IMR-90 (cell line): ENCODE measurements around the gene ZNF878. TPM values are rescaled to one million over a fixed set of nuclear protein-coding genes. Genes with fewer than 3 reads are reported as not detected.
A peak's percentile ranks its signal among the peaks of the same experiment; 100 is the strongest.

Experiments
- ATAC-seq: fragments of 200-7000 bp; cut with Tn5 transposase; 2 replicates; pipeline ENCODE4 v1.9.1; 2020; ENCODE audit warnings: low read depth, mild to moderate bottlenecking, moderate library complexity
- BruUV-seq: library from RNA; stranded (reverse); fragments of 400-500 nt; replicated peaks from 2 replicates; lab custom pipeline; 2021; lab: Mats Ljungman, UMichigan
- CTCF ChIA-PET: fragments of 300-600 bp; formaldehyde crosslinking; extraction: SDS; loops from one replicate; lab custom pipeline; 2021; ENCODE audit warnings: antibody characterized with exemption; lab: Yijun Ruan, JAX
- POLR2A ChIA-PET: fragments of 300-600 bp; sonication (Branson Sonifier 250); formaldehyde crosslinking; loops from one replicate; lab custom pipeline; 2022; ENCODE audit warnings: antibody characterized with exemption; ENCODE audit not compliant: unreplicated experiment; lab: Charles Lee
- DNase-seq: peaks from one replicate; pipeline ENCODE4 v3.0.0; 2013
- H2AFZ ChIP-seq: replicated peaks from 2 replicates; pipeline ENCODE3; 2013; ENCODE audit warnings: low read length, mild to moderate bottlenecking; ENCODE audit not compliant: poor library complexity
- H2AK5ac ChIP-seq: 2 replicates; pipeline ENCODE4 v1.6.1; 2013; ENCODE audit warnings: low read depth, low read length, inconsistent platforms
- H2AK9ac ChIP-seq: replicated peaks from 2 replicates; pipeline ENCODE3; 2013; ENCODE audit warnings: mild to moderate bottlenecking, low read depth, low read length, moderate library complexity; ENCODE audit not compliant: poor library complexity
- H2BK120ac ChIP-seq: 2 replicates; pipeline ENCODE4 v1.6.1; 2013; ENCODE audit warnings: low read depth, low read length, inconsistent platforms
- H2BK15ac ChIP-seq: 3 replicates; pipeline ENCODE4 v1.6.1; 2013; ENCODE audit warnings: low read depth, low read length, inconsistent platforms
- H2BK20ac ChIP-seq: 2 replicates; pipeline ENCODE4 v1.6.1; 2013; ENCODE audit warnings: low read depth, mild to moderate bottlenecking, inconsistent platforms, low read length, moderate library complexity
- H2BK5ac ChIP-seq: 2 replicates; pipeline ENCODE4 v1.6.1; 2013; ENCODE audit warnings: mild to moderate bottlenecking, low read depth, low read length, inconsistent platforms; ENCODE audit not compliant: poor library complexity, severe bottlenecking
- H3K14ac ChIP-seq: replicated peaks from 2 replicates; pipeline ENCODE4 v1.6.1; 2013; ENCODE audit warnings: low read depth, low read length, inconsistent platforms
- H3K18ac ChIP-seq: 2 replicates; pipeline ENCODE4 v1.6.1; 2013; ENCODE audit warnings: low read depth, low read length, control low read depth
- H3K23ac ChIP-seq: 2 replicates; pipeline ENCODE4 v1.6.1; 2013; ENCODE audit warnings: low read depth, low read length, inconsistent platforms
- H3K27ac ChIP-seq: 2 replicates; pipeline ENCODE4 v1.5.1; 2013; ENCODE audit warnings: mild to moderate bottlenecking, control low read depth, low read length; ENCODE audit not compliant: insufficient read depth
- H3K27me3 ChIP-seq: 2 replicates; pipeline ENCODE4 v1.6.1; 2013; ENCODE audit warnings: low read length; ENCODE audit not compliant: control insufficient read depth, insufficient read depth
- H3K36me3 ChIP-seq: 2 replicates; pipeline ENCODE4 v1.6.1; 2013; ENCODE audit warnings: low read length, mixed read lengths; ENCODE audit not compliant: control insufficient read depth, insufficient read depth
- H3K4ac ChIP-seq: 2 replicates; pipeline ENCODE4 v1.6.1; 2013; ENCODE audit warnings: low read depth, low read length, inconsistent platforms
- H3K4me1 ChIP-seq: 2 replicates; pipeline ENCODE4 v1.6.1; 2013; ENCODE audit warnings: low read length, mixed read lengths; ENCODE audit not compliant: control insufficient read depth, insufficient read depth
- H3K4me2 ChIP-seq: 2 replicates; pipeline ENCODE4 v1.6.1; 2013; ENCODE audit warnings: low read depth, mild to moderate bottlenecking, control low read depth, low read length, moderate library complexity
- H3K4me3 ChIP-seq: 2 replicates; pipeline ENCODE4 v1.5.1; 2013; ENCODE audit warnings: low read depth, mild to moderate bottlenecking, control low read depth, low read length, moderate library complexity; ENCODE audit not compliant: insufficient read depth
- H3K56ac ChIP-seq: 2 replicates; pipeline ENCODE4 v1.6.1; 2013; ENCODE audit warnings: low read length, inconsistent platforms; ENCODE audit not compliant: insufficient read depth; ENCODE audit errors: extremely low read depth
- H3K79me1 ChIP-seq, 2 experiments: 2 replicates each; pipeline ENCODE4 v1.6.1; 2013; ENCODE audit warnings: low read length in 2 of 2, inconsistent platforms in 1 of 2, low read depth in 1 of 2
- H3K9ac ChIP-seq: 2 replicates; pipeline ENCODE4 v1.6.1; 2013; ENCODE audit warnings: low read depth, low read length, control low read depth
- H3K9me1 ChIP-seq: 2 replicates; pipeline ENCODE4 v1.6.1; 2013; ENCODE audit warnings: low read length, inconsistent platforms; ENCODE audit not compliant: insufficient read depth
- H3K9me3 ChIP-seq: 2 replicates; pipeline ENCODE4 v1.6.1; 2013; ENCODE audit warnings: low read length; ENCODE audit not compliant: control insufficient read depth, insufficient read depth
- H4K20me1 ChIP-seq: 2 replicates; pipeline ENCODE4 v1.6.1; 2013; ENCODE audit warnings: low read length, inconsistent platforms; ENCODE audit not compliant: insufficient read depth
- H4K5ac ChIP-seq: 2 replicates; pipeline ENCODE4 v1.6.1; 2013; ENCODE audit warnings: mild to moderate bottlenecking, low read depth, low read length, control low read depth
- H4K8ac ChIP-seq, 2 experiments: 2 replicates each; pipeline ENCODE4 v1.6.1; 2013; ENCODE audit warnings: low read depth in 2 of 2, low read length in 2 of 2, control low read depth in 1 of 2, inconsistent platforms in 1 of 2
- H4K91ac ChIP-seq: 2 replicates; pipeline ENCODE4 v1.6.1; 2013; ENCODE audit warnings: low read depth, low read length, inconsistent platforms; ENCODE audit not compliant: insufficient read depth
- CEBPB ChIP-seq: IDR thresholded peaks from 2 replicates; pipeline ENCODE4 v1.6.1; 2012; ENCODE audit warnings: low read depth, low read length, improper control_type of control experiment
- CHD1 ChIP-seq: IDR thresholded peaks from 2 replicates; pipeline ENCODE4 v1.6.1; 2012; ENCODE audit warnings: low read depth, low read length, improper control_type of control experiment
- ELK1 ChIP-seq: fragments of 150-350 bp; IDR thresholded peaks from 2 replicates; pipeline ENCODE4 v1.6.1; 2016; ENCODE audit warnings: low read depth, mild to moderate bottlenecking, low read length, moderate library complexity, borderline replicate concordance
- FOS ChIP-seq: fragments of 150-350 bp; IDR thresholded peaks from 2 replicates; pipeline ENCODE4 v1.6.1; 2016; ENCODE audit warnings: low read depth, low read length
- MXI1 ChIP-seq: IDR thresholded peaks from 2 replicates; pipeline ENCODE4 v1.6.1; 2012; ENCODE audit warnings: low read depth, mild to moderate bottlenecking, low read length, moderate library complexity, borderline replicate concordance
- NFE2L2 ChIP-seq: fragments of 150-350 bp; IDR thresholded peaks from 2 replicates; pipeline ENCODE4 v1.6.1; 2016; ENCODE audit warnings: low read depth, mild to moderate bottlenecking, low read length
- RAD21 ChIP-seq: IDR thresholded peaks from 2 replicates; pipeline ENCODE4 v1.6.1; 2012; ENCODE audit warnings: low read length, improper control_type of control experiment
- RCOR1 ChIP-seq: IDR thresholded peaks from 2 replicates; pipeline ENCODE4 v1.6.1; 2012; ENCODE audit warnings: mild to moderate bottlenecking, low read length, improper control_type of control experiment; ENCODE audit not compliant: insufficient replicate concordance
- RFX5 ChIP-seq: IDR thresholded peaks from 2 replicates; pipeline ENCODE4 v1.8.0; 2012; ENCODE audit warnings: low read depth, mild to moderate bottlenecking, low read length, moderate library complexity
- SMC3 ChIP-seq: fragments of 150-350 bp; IDR thresholded peaks from 2 replicates; pipeline ENCODE4 v1.6.1; 2016; ENCODE audit warnings: low read depth, mild to moderate bottlenecking, antibody characterized with exemption, low read length, moderate library complexity
- WGBS, 2 experiments: methylation state at CpG; one replicate each; pipeline versions ENCODE4 v1.1.5 to v1.1.7; 2013; ENCODE audit warnings: missing lambda C conversion rate in 2 of 2; ENCODE audit not compliant: insufficient read length in 1 of 2; ENCODE audit errors: extremely low coverage in 2 of 2; 5-methylcytosine and 5-hydroxymethylcytosine counted together
- dilution Hi-C: fragments of 300-500 bp; cut with HindIII; formaldehyde crosslinking; loops from one replicate; pipeline ENCODE4 v1.14.3; 2018; ENCODE audit warnings: low sequenced_read_pairs; ENCODE audit not compliant: unreplicated experiment
- in situ Hi-C: fragments of 300-500 bp; cut with MboI; formaldehyde crosslinking; loops from 3 replicates; pipeline ENCODE4 v1.14.3; 2019; ENCODE audit warnings: low sequenced_read_pairs, inconsistent platforms, mixed read lengths
- intact Hi-C: fragments of 100-400 bp; cut with micrococcal nuclease; formaldehyde crosslinking; loops from 2 replicates; pipeline ENCODE4 v1.10.0; 2022
- polyA plus RNA-seq, 3 experiments: library from polyadenylated mRNA; depleted of rRNA; stranded (reverse); fragments of >200 nt; gene quantifications; 2 replicates each; pipeline ENCODE4 v1.2.3, GENCODE V29; 2012; ENCODE audit warnings: low replicate concordance in 1 of 3
- total RNA-seq: library from RNA; depleted of rRNA; stranded (reverse); fragments of >200 nt; gene quantifications from 2 replicates; pipeline ENCODE4 v1.2.3, GENCODE V29; 2012
- TF ChIP-seq, protein P1 (sequence below): fragments of 150-350 bp; IDR thresholded peaks from 2 replicates; pipeline ENCODE4 v1.6.1; 2017; ENCODE audit warnings: mild to moderate bottlenecking, antibody characterized with exemption, low read length, low read depth
- TF ChIP-seq, protein P2 (sequence below): conservative IDR thresholded peaks from 2 replicates; pipeline ENCODE4 v1.5.1; 2012; ENCODE audit warnings: mild to moderate bottlenecking, low read depth, low read length, improper control_type of control experiment

Gene ZNF878
- total and polyA plus RNA-seq, 2 of the 4 experiments (the other 2 are of a cell fraction), result 0.05 to 0.36 TPM

DNA sequence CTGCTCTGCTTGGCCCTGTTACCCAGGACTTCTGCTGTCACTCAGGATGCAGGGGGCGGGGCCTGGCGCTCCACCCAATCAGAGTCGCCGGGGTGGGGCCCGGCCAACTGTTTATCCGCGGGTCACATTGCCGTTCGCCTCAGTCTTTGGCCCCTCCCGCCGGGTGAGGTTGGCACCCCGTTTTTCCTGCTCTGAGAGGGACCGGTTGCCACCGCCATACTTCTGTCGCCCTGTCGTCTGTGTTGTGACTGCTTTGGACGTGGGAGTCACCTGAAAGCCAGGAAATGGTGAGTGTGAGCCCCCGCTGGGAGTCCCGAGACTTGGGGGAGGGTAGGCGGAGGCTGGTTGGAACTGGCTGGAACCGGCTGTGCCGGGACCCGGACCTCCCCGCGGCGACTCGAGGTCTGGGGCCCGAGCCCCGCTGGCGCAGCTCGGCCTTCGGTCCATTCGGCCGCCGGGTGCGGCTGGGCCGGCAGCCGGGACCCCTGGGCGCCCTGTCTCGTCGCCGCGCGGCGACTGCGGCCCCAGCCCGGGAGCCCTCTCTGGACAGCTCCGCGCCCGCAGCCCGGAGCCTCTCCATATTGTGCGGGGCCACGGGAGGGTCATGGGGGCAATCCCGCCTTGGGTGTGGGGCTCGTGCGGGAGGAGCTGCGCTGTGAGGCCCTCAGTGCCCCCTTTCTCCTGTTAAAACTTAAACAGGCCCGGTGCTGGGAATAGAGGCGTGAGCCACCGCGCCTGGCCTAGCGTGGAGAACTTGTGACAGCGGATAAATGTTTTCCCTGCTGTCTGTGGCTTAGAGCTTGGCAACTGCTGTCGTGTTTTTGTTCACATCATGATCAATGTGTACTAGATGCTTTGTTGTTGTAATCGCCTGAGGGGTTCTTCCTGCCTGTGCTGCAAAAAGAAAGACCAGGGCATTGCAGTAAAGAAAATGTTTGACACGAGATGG is 12.1 kb upstream of the ZNF878 start, which contains the start of gene ZNF844:
Gene ZNF844, plus strand, starts transcription at position 142 of the 949 bp plus-strand sequence. Its CDS starts 143 bp downstream, at position 285.
- TSS peak; percentile 72 for BruUV-seq
- dilution Hi-C loops, result no loop called here
- Histone ChIP-seq H3K79me1 (peaks cover 5 to 19% of the 10 kb centered on the region in 2 experiments), H3K18ac (peak within 1 kb of the TSS; percentile 79), H4K91ac (peak within 1 kb of the TSS; percentile 71), H3K56ac (no peak within 1 kb of the TSS; the same call in 1 of the 2 replicates), H3K36me3 (peaks cover 5% of the 10 kb centered on the region), H3K27ac (peak within 1 kb of the TSS; percentile 89), H2AFZ (peak within 1 kb of the TSS; percentile 98), H2BK120ac (peak within 1 kb of the TSS; percentile 63; the same call in 1 of the 2 replicates), H3K14ac (peak within 1 kb of the TSS; percentile 97), H2AK9ac (peak within 1 kb of the TSS; percentile 68), H2AK5ac (no peak within 1 kb of the TSS), H3K9me3 (peaks cover 26% of the 10 kb centered on the region), H3K4ac (peak within 1 kb of the TSS; percentile 92), H3K27me3 (no peaks in the 10 kb centered on the region), H3K4me2 (peak within 1 kb of the TSS; percentile 98), H4K5ac (peak within 1 kb of the TSS; percentile 65), H2BK15ac (no peak within 1 kb of the TSS), H3K9ac (peak within 1 kb of the TSS; percentile 87), H3K4me3 (peak within 1 kb of the TSS; percentile 91), H4K20me1 (no peaks in the 10 kb centered on the region), H2BK5ac (peak within 1 kb of the TSS; percentile 88), H3K4me1 (no peaks in the 10 kb centered on the region; the same call in 1 of the 2 replicates), H2BK20ac (no peak within 1 kb of the TSS), H3K23ac (peak within 1 kb of the TSS; percentile 95), H4K8ac (peak within 1 kb of the TSS in 1 of 2 experiments; percentile 85; a peak in 2 of 4 replicates), H3K9me1 (0 out of 2 replicates have a peak, but pooled peaks cover 2% of the 10 kb centered on the region)
- in situ Hi-C loops, result no loop called here
- DNase-seq, result peak; percentile 81
- WGBS, 2 experiments, result 1% methylated on average over 12 of the region's 66 CpGs; no CpG with 5 or more reads in 1 of the 2 experiments
- POLR2A ChIA-PET, result no interaction called here
- CTCF ChIA-PET, result no interaction called here
- peak; percentile 98 for ATAC-seq
- intact Hi-C loops, result no loop called here
- TF ChIP-seq, protein P1, sequence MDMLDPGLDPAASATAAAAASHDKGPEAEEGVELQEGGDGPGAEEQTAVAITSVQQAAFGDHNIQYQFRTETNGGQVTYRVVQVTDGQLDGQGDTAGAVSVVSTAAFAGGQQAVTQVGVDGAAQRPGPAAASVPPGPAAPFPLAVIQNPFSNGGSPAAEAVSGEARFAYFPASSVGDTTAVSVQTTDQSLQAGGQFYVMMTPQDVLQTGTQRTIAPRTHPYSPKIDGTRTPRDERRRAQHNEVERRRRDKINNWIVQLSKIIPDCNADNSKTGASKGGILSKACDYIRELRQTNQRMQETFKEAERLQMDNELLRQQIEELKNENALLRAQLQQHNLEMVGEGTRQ, result peak; percentile 36; the same call in 1 of the 2 replicates
- TF ChIP-seq FOS (no peak), ELK1 (no peak), SMC3 (no peak), RCOR1 (no peak), RFX5 (no peak), CHD1 (0 out of 2 replicates have a peak, but pooled peaks have one; percentile 56), NFE2L2 (no peak), RAD21 (no peak), MXI1 (0 out of 2 replicates have a peak, but pooled peaks have one; percentile 21), CEBPB (no peak)
- TF ChIP-seq, protein P2, sequence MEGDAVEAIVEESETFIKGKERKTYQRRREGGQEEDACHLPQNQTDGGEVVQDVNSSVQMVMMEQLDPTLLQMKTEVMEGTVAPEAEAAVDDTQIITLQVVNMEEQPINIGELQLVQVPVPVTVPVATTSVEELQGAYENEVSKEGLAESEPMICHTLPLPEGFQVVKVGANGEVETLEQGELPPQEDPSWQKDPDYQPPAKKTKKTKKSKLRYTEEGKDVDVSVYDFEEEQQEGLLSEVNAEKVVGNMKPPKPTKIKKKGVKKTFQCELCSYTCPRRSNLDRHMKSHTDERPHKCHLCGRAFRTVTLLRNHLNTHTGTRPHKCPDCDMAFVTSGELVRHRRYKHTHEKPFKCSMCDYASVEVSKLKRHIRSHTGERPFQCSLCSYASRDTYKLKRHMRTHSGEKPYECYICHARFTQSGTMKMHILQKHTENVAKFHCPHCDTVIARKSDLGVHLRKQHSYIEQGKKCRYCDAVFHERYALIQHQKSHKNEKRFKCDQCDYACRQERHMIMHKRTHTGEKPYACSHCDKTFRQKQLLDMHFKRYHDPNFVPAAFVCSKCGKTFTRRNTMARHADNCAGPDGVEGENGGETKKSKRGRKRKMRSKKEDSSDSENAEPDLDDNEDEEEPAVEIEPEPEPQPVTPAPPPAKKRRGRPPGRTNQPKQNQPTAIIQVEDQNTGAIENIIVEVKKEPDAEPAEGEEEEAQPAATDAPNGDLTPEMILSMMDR, result no peak
